Kidney (tissue), 14 donors: ENCODE results near the gene PTPRF. TPM values are rescaled to one million over a fixed set of nuclear protein-coding genes. Genes with fewer than 3 reads are reported as not detected.
"Not testable (repeated sequence)": the region's sequence is repeated elsewhere in the genome, so short reads cannot be mapped to it uniquely, and the experiment has no call there.

Source experiments
- DNase-seq, 5 donors: peaks; one replicate each; pipeline ENCODE4 v3.0.0-alpha.2; 2013 to 2020
- FAIRE-seq: peaks from 2 replicates; lab custom pipeline; 2012; peaks lifted over from hg19 to GRCh38; lab: Jason Lieb, UNC
- H3K27ac ChIP-seq, 2 donors: one replicate each; pipeline ENCODE4 v1.7.0; 2013; ENCODE audit warnings: low read depth in 2 of 2, low read length in 2 of 2, inconsistent platforms in 1 of 2
- H3K27me3 ChIP-seq: one replicate; pipeline ENCODE4 v1.7.1; 2013; ENCODE audit warnings: low read length, inconsistent platforms; ENCODE audit not compliant: control insufficient read depth, insufficient read depth
- H3K36me3 ChIP-seq, 3 donors: one replicate each; pipeline versions ENCODE4 v1.7.0 to v1.7.1; 2013; ENCODE audit warnings: low read length in 3 of 3, control low read depth in 1 of 3, inconsistent platforms in 1 of 3; ENCODE audit not compliant: insufficient read depth in 3 of 3, control insufficient read depth in 2 of 3
- H3K4me1 ChIP-seq, 3 donors: one replicate each; pipeline versions ENCODE4 v1.7.0 to v1.7.1; 2013; ENCODE audit warnings: low read length in 3 of 3, inconsistent platforms in 1 of 3, low read depth in 1 of 3; ENCODE audit not compliant: control insufficient read depth in 2 of 3, insufficient read depth in 2 of 3
- H3K4me3 ChIP-seq, 3 donors: one replicate each; pipeline versions ENCODE4 v1.7.0 to v1.8.1; 2013; ENCODE audit warnings: low read length in 3 of 3, control low read depth in 1 of 3, inconsistent platforms in 1 of 3
- H3K9ac ChIP-seq, 3 donors: one replicate each; pipeline versions ENCODE4 v1.7.0 to v1.7.1; 2013; ENCODE audit warnings: low read length in 3 of 3, control low read depth in 1 of 3, inconsistent platforms in 1 of 3
- H3K9me3 ChIP-seq, 3 donors: one replicate each; pipeline versions ENCODE4 v1.7.0 to v1.7.1; 2013; ENCODE audit warnings: low read length in 3 of 3, control low read depth in 1 of 3, inconsistent platforms in 1 of 3; ENCODE audit not compliant: control insufficient read depth in 2 of 3, insufficient read depth in 1 of 3
- CTCF ChIP-seq: IDR thresholded peaks from 3 replicates; pipeline ENCODE4 v1.5.1; 2012; ENCODE audit warnings: mild to moderate bottlenecking, moderate library complexity, borderline replicate concordance; ENCODE audit not compliant: insufficient read depth; ENCODE audit errors: extremely low read depth
- intact Hi-C: fragments of 100-400 bp; cut with DNase I; formaldehyde crosslinking; loops from one replicate; pipeline ENCODE4 v1.11.1; 2022
- polyA plus RNA-seq: library from polyadenylated mRNA; stranded (reverse); fragments of 350-450 nt; fragmentation: Illumina TruSeq; extraction: RNeasy Lipid Tissue Mini Kit (QIAGEN cat#74804); gene quantifications from one replicate; pipeline ENCODE4 v1.2.3, GENCODE V29; 2014; ENCODE audit warnings: low read depth, low replicate concordance; ENCODE audit not compliant: insufficient read depth
- total RNA-seq: library from RNA; stranded (reverse); fragmentation: NEBNext Ultra II Directional; extraction: Animal tissue kit (Norgen Biotek cat#: 25700); gene quantifications from one replicate; pipeline ENCODE4 v1.2.1, GENCODE V29; 2021
- donor health status: control.
- donor health status: control.
- donor health status: control.
- donor health status: control.
- donor health status: control.
- donor health status: DM: yes; HTN: yes; CAD: no.
- donor health status: Normal renal cell carcinoma (clear cell type).

PTPRF gene
- total and polyA plus RNA-seq, 2 donors from 2014 or later, result 39.5 to 197 TPM

DNA sequence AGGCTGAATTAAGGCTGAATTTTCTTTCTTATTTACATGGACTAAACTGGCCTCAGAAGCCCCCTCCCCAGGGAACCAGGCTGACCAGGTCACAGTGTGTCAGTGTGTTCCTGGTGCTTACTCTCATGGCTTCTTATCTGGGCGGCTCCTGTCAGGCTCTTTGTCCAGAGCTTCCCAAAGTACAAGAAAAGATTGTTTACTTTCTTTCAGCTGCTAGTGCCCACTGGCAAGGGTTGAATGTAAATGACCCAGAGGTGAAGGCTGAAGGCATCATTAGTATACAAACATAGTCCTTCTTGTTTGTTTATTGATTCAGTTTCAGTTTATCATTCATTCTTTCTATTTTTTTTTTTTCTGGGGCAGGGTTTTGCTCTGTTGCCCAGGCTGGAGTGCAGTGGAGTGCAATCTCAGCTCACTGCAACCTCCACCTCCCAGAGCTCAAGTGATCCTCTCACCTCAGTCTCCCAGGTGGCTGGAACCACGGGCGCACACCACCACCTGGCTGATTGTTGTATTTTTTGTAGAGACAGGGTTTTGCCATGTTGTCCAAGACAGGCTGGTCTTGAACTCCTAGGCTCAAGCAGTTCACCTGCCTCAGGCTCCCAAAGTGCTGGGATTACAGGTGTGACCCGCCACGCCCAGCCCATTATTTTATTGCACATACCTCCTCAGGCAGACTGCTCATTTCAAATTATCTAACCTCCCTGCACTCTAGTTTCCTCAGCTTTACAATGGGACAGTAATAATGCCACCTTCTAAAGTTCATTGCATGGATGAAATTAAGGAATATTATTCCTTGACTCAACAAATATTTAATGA is 109.5 kb downstream of the PTPRF start:
- no peaks in the 10 kb centered on the region for H3K4me1 ChIP-seq
- DNase-seq (no peak), FAIRE-seq (no peak)
- H3K27me3 ChIP-seq, result no peaks in the 10 kb centered on the region
- intact Hi-C loops, result no loop called here
- H3K36me3 ChIP-seq, result no peaks in the 10 kb centered on the region
- no peak overlapping the region for H3K4me3 ChIP-seq
- no peaks in the 10 kb centered on the region for H3K9me3 ChIP-seq
- no peak for TF ChIP-seq CTCF
- no peak overlapping the region for H3K9ac ChIP-seq
- H3K27ac ChIP-seq, result no peak overlapping the region

DNA sequence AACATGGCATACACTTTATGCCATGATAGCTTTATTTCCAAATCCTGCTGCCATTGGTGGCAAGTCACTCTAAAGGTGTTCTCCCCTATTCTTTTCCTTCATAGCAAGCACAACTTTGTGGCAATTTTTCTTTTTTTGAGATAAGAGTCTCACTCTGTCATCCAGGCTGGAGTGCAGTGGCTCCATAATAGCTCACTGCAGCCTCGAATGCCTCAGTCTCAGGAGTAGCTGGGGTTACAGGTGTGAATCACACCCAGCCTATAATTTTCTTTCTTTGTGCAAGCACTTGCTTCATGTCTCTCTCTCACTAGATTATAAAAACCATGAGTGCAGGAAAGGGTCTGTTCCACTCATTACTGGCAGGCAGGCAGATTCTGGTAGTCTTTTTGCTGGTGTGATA is 113.9 kb downstream of the PTPRF start:
- Histone ChIP-seq H3K9me3 (no peaks in the 10 kb centered on the region), H3K27me3 (no peaks in the 10 kb centered on the region), H3K4me3 (no peak overlapping the region), H3K36me3 (no peaks in the 10 kb centered on the region), H3K4me1 (no peaks in the 10 kb centered on the region), H3K27ac (no peak overlapping the region), H3K9ac (no peak overlapping the region)
- no peak for DNase-seq
- FAIRE-seq, result no peak
- no peak for TF ChIP-seq CTCF
- intact Hi-C loops, result no loop called here

DNA sequence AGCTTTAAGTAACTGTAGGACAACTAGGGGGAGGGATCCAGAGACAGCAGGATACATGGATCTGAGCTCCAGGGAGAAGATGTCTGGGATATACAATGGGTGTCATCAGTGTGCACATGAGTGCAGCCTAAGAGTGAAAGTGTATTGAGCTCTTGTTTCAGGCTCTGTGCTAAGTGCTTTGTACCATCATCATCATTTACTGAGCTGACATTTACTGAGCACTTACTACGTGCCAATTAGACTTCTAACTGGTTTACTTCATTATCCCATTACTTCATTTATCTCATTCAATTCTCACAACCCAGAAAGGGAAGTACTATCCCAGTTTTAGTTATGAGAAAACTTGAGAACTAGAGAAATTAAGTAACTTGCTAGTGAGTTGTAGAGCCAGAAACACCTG is 114.8 kb downstream of the PTPRF start:
- Histone ChIP-seq H3K36me3 (no peaks in the 10 kb centered on the region), H3K9ac (no peak overlapping the region), H3K27me3 (no peaks in the 10 kb centered on the region), H3K27ac (no peak overlapping the region), H3K9me3 (no peaks in the 10 kb centered on the region), H3K4me1 (no peaks in the 10 kb centered on the region), H3K4me3 (no peak overlapping the region)
- intact Hi-C loops, result no loop called here
- no peak for FAIRE-seq
- TF ChIP-seq CTCF, result no peak
- DNase-seq, result no peak

DNA sequence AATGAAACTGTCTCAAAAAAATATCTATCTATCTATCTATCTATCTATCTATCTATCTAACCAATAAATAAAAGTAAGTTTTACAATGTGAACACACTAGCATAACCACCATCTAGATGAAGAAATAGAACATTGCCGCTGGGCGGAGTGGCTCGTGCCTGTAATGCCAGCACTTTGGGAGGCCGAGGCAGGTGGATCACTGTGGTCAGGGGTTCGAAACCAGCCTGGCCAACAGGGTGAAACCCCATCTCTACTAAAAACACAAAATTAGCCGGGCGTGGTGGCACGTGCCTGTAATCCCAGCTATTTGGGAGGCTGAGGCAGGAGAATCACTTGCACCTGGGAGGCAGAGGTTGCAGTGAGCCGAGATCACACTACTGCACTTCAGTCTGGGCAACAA is 116.6 kb downstream of the PTPRF start:
- H3K9ac ChIP-seq, result not testable (repeated sequence)

More for the DNA sequence above, 116.6 kb downstream of the PTPRF start:
- FAIRE-seq, H3K36me3 ChIP-seq, H3K27ac ChIP-seq, H3K9me3 ChIP-seq, DNase-seq, H3K4me3 ChIP-seq, H3K27me3 ChIP-seq, intact Hi-C loops, H3K4me1 ChIP-seq: not testable (repeated sequence)
